Measurements from ENCODE around the gene EDIL3.

Gene EDIL3

GRCh38 chr5:84218546-84218945 lies 166.1 kb downstream of the EDIL3 start:
- no peaks in the 10 kb centered on the region for H3K9me2 ChIP-seq (replicated peaks; ENCODE audit: control insufficient read depth, low read length)
- TF ChIP-seq, protein P1, sequence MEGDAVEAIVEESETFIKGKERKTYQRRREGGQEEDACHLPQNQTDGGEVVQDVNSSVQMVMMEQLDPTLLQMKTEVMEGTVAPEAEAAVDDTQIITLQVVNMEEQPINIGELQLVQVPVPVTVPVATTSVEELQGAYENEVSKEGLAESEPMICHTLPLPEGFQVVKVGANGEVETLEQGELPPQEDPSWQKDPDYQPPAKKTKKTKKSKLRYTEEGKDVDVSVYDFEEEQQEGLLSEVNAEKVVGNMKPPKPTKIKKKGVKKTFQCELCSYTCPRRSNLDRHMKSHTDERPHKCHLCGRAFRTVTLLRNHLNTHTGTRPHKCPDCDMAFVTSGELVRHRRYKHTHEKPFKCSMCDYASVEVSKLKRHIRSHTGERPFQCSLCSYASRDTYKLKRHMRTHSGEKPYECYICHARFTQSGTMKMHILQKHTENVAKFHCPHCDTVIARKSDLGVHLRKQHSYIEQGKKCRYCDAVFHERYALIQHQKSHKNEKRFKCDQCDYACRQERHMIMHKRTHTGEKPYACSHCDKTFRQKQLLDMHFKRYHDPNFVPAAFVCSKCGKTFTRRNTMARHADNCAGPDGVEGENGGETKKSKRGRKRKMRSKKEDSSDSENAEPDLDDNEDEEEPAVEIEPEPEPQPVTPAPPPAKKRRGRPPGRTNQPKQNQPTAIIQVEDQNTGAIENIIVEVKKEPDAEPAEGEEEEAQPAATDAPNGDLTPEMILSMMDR (IDR thresholded peaks at IDR 0.05; ENCODE audit: low read depth, low read length, poor library complexity, severe bottlenecking), result no peak
- TF ChIP-seq EZH2phosphoT487 (IDR thresholded peaks at IDR 0.05; ENCODE audit: borderline replicate concordance, low read length), result no peak

DNA sequence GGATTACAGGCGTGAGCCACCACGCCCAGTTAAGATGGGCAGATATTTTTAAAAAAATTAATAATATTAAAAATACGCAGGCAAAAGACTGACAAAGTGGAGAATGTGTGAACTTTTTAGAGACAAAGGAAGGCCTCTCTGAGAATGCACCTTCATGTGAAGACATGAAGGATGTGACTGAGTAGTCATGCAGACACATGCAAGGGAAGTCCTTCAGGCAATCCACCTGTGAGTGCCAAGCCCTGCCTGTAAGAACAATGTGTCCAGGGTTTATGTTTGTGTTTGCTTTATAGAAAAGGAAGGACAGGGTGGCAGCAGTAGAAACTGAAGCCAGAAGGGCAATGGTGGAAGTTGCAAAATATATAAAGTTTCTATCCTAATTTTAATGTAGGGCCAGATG lies 169.2 kb downstream of the EDIL3 start:
- Histone ChIP-seq H4K20me1 (ENCODE audit: control insufficient read depth, insufficient read depth, low read depth, low read length) (no peaks in the 10 kb centered on the region), H3F3A (ENCODE audit: control insufficient read depth, insufficient read depth) (no peaks in the 10 kb centered on the region), H3K4me1 (ENCODE audit: control insufficient read depth, low read length) (no peaks in the 10 kb centered on the region), H3K4me2 (ENCODE audit: low read length) (no peak overlapping the region), H3K4me3 (ENCODE audit: low read length) (no peak overlapping the region), H3K27ac (ENCODE audit: low read depth, low read length) (no peak overlapping the region), H3K9me2 (replicated peaks; ENCODE audit: control insufficient read depth, low read length) (no peaks in the 10 kb centered on the region), H3K36me3 (ENCODE audit: control insufficient read depth, low read length) (no peaks in the 10 kb centered on the region), H3K79me2 (ENCODE audit: control insufficient read depth, low read length) (no peaks in the 10 kb centered on the region), H3K27me3 (ENCODE audit: control insufficient read depth, low read length) (no peaks in the 10 kb centered on the region), H3K9me3 (ENCODE audit: control insufficient read depth, insufficient read depth, low read length) (no peaks in the 10 kb centered on the region)
- no peak for TF ChIP-seq EZH2phosphoT487 (IDR thresholded peaks at IDR 0.05; ENCODE audit: borderline replicate concordance, low read length)
- TF ChIP-seq, protein P1 (IDR thresholded peaks at IDR 0.05; ENCODE audit: low read depth, low read length, poor library complexity, severe bottlenecking), result no peak

More at GRCh38 chr5:84218546-84218945, 166.1 kb downstream of the EDIL3 start:
- H3F3A ChIP-seq (ENCODE audit: control insufficient read depth, insufficient read depth), result no peaks in the 10 kb centered on the region
- no peaks in the 10 kb centered on the region for H4K20me1 ChIP-seq (ENCODE audit: control insufficient read depth, insufficient read depth, low read depth, low read length)
- no peaks in the 10 kb centered on the region for H3K79me2 ChIP-seq (ENCODE audit: control insufficient read depth, low read length)
- H3K4me3 ChIP-seq (ENCODE audit: low read length), result no peak overlapping the region
- no peaks in the 10 kb centered on the region for H3K9me3 ChIP-seq (ENCODE audit: control insufficient read depth, insufficient read depth, low read length)
- H3K4me2 ChIP-seq (ENCODE audit: low read length), result no peak overlapping the region
- H3K27me3 ChIP-seq (ENCODE audit: control insufficient read depth, low read length), result no peaks in the 10 kb centered on the region
- no peaks in the 10 kb centered on the region for H3K4me1 ChIP-seq (ENCODE audit: control insufficient read depth, low read length)
- H3K27ac ChIP-seq (ENCODE audit: low read depth, low read length), result no peak overlapping the region
- no peaks in the 10 kb centered on the region for H3K36me3 ChIP-seq (ENCODE audit: control insufficient read depth, low read length)

DNA sequence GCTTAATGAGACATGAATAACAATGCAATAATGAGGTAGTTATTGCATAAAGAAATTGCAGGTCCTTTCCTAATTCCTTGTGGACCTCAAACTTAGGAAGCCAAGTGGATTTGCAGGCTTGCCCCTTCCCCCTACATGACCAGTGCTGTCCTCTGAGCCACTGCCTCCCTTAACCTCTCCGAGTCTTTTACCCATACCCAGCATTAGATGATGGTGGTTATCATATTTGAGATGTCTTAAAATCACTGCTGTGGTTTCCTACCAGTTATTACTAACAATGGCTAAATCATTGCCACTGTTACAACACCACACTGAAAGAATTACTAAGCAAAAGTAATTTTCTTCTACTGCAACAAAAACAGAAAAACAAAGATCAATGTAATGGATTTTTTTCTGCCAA lies 170.8 kb downstream of the EDIL3 start:
- Histone ChIP-seq H3K27ac (ENCODE audit: low read depth, low read length) (no peak overlapping the region), H3K9me2 (replicated peaks; ENCODE audit: control insufficient read depth, low read length) (no peaks in the 10 kb centered on the region), H3K9me3 (ENCODE audit: control insufficient read depth, insufficient read depth, low read length) (no peaks in the 10 kb centered on the region), H3K36me3 (ENCODE audit: control insufficient read depth, low read length) (no peaks in the 10 kb centered on the region), H3K79me2 (ENCODE audit: control insufficient read depth, low read length) (no peaks in the 10 kb centered on the region), H3K27me3 (ENCODE audit: control insufficient read depth, low read length) (no peaks in the 10 kb centered on the region), H3K4me2 (ENCODE audit: low read length) (no peak overlapping the region), H3K4me1 (ENCODE audit: control insufficient read depth, low read length) (no peaks in the 10 kb centered on the region), H4K20me1 (ENCODE audit: control insufficient read depth, insufficient read depth, low read depth, low read length) (no peaks in the 10 kb centered on the region), H3F3A (ENCODE audit: control insufficient read depth, insufficient read depth) (no peaks in the 10 kb centered on the region), H3K4me3 (ENCODE audit: low read length) (no peak overlapping the region)
- no peak for TF ChIP-seq EZH2phosphoT487 (IDR thresholded peaks at IDR 0.05; ENCODE audit: borderline replicate concordance, low read length)
- TF ChIP-seq, protein P1 (IDR thresholded peaks at IDR 0.05; ENCODE audit: low read depth, low read length, poor library complexity, severe bottlenecking), result no peak

GRCh38 chr5:84213212-84213611 lies 171.5 kb downstream of the EDIL3 start:
- TF ChIP-seq, protein P1 (IDR thresholded peaks at IDR 0.05; ENCODE audit: low read depth, low read length, poor library complexity, severe bottlenecking), result no peak
- TF ChIP-seq EZH2phosphoT487 (IDR thresholded peaks at IDR 0.05; ENCODE audit: borderline replicate concordance, low read length), result no peak
- no peak overlapping the region for H3K4me2 ChIP-seq (ENCODE audit: low read length)
- no peaks in the 10 kb centered on the region for H3K27me3 ChIP-seq (ENCODE audit: control insufficient read depth, low read length)
- no peaks in the 10 kb centered on the region for H3K79me2 ChIP-seq (ENCODE audit: control insufficient read depth, low read length)
- H3K27ac ChIP-seq (ENCODE audit: low read depth, low read length), result no peak overlapping the region
- no peaks in the 10 kb centered on the region for H4K20me1 ChIP-seq (ENCODE audit: control insufficient read depth, insufficient read depth, low read depth, low read length)
- no peak overlapping the region for H3K4me3 ChIP-seq (ENCODE audit: low read length)
- no peaks in the 10 kb centered on the region for H3F3A ChIP-seq (ENCODE audit: control insufficient read depth, insufficient read depth)
- H3K9me3 ChIP-seq (ENCODE audit: control insufficient read depth, insufficient read depth, low read length), result no peaks in the 10 kb centered on the region
- no peaks in the 10 kb centered on the region for H3K9me2 ChIP-seq (replicated peaks; ENCODE audit: control insufficient read depth, low read length)
- no peaks in the 10 kb centered on the region for H3K4me1 ChIP-seq (ENCODE audit: control insufficient read depth, low read length)
- H3K36me3 ChIP-seq (ENCODE audit: control insufficient read depth, low read length), result no peaks in the 10 kb centered on the region

Data from DOHH2 (cell line).